ENCODE data around the gene MSL1. TPM values are rescaled to one million over a fixed set of nuclear protein-coding genes. Genes with fewer than 3 reads are reported as not detected.
A peak's percentile ranks its signal among the peaks of the same experiment; 100 is the strongest.

MSL1 gene
- total and polyA plus RNA-seq, 12 donors = 47.8 to 143 (median 72.1) TPM

DNA sequence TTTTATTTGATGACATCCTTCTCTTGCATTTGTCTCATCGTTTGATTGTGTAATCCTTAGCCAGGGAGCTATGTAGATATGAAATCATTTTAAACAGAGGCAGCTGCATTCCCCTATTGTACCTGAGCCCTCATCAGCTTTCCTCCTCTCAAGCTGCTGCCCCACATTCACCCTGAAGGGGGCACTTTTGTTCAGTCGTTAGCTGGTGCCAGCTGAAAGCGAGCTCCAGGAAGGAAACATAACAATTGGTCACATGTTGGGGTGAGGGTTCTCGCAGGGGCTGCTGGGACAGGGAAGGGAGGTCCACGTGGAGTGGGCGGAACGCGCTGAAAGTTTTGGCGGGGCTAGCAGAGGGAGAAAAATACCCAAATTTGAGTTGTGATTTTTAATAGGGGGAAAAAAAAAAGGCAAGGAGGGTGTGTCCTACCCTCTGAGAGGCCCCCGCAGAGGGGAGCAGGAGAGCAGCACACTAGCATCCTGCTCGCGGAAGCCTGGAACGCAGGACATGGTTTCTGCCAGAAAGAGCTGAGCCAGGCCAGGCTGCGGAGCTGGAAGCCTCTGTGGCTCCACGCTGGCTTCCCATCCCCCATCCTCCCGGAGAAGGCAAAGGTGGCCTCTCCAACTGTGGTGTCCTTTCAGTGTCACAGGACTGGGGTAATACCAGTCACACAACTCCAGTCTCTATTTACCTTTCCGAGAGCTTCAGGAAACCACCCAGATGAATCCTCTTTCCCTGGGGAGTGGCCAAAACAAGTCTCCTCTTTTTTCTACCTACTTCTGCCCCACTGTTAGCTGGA, 8.5 kb upstream of the MSL1 start:
- intact Hi-C loops (cut with DNase I) = no loop called here
- H3K4me1 ChIP-seq (replicated peaks in 1 of 2) = peaks cover 45 to 57% of the 10 kb centered on the region in 2 donors
- no peaks in the 10 kb centered on the region for H3K36me3 ChIP-seq (replicated peaks in 1 of 2)
- TF ChIP-seq, protein P1, sequence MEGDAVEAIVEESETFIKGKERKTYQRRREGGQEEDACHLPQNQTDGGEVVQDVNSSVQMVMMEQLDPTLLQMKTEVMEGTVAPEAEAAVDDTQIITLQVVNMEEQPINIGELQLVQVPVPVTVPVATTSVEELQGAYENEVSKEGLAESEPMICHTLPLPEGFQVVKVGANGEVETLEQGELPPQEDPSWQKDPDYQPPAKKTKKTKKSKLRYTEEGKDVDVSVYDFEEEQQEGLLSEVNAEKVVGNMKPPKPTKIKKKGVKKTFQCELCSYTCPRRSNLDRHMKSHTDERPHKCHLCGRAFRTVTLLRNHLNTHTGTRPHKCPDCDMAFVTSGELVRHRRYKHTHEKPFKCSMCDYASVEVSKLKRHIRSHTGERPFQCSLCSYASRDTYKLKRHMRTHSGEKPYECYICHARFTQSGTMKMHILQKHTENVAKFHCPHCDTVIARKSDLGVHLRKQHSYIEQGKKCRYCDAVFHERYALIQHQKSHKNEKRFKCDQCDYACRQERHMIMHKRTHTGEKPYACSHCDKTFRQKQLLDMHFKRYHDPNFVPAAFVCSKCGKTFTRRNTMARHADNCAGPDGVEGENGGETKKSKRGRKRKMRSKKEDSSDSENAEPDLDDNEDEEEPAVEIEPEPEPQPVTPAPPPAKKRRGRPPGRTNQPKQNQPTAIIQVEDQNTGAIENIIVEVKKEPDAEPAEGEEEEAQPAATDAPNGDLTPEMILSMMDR (IDR thresholded peaks at IDR 0.05) = peak; percentile 65 to 98 (median 95)
- peak in 1 of 2 donors; percentile 58 for TF ChIP-seq POLR2A (IDR thresholded peaks at IDR 0.05)
- no peaks in the 10 kb centered on the region for H3K27me3 ChIP-seq
- peak overlapping the region; percentile 49 to 96 (median 94) for H3K27ac ChIP-seq
- peak overlapping the region in 1 of 4 donors; percentile 38 for H3K4me3 ChIP-seq
- WGBS, 4 donors = 0 to 1% (median 0%) methylated on average over 13 to 17 of the region's 17 CpGs
- peak; percentile 93 to 98 (median 96) for DNase-seq
- no peaks in the 10 kb centered on the region for H3K9me3 ChIP-seq (replicated peaks in 1 of 3)

DNA sequence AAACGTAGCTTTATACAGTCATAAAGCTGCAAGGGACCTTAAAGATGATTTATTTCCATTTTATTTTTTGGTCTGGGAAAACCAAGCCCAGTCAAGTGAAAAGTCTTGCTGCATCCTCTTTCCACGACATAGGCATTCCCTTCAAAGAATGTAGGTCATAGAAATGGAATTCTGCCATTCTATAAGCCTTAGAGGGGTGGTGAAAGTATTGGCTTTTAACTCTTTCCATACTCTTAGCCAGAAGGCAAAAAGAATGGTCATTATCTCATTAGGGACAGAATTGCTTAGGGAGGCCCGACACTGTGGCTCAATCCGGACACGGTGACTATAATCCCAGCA, 7.9 kb upstream of the MSL1 start:
- Histone ChIP-seq H3K27me3 (no peaks in the 10 kb centered on the region), H3K4me3 (peak overlapping the region in 1 of 4 donors; percentile 38), H3K36me3 (replicated peaks in 1 of 2) (no peaks in the 10 kb centered on the region), H3K27ac (peak overlapping the region in 4 of 5 donors; percentile 49 to 96 (median 94)), H3K9me3 (replicated peaks in 1 of 3) (no peaks in the 10 kb centered on the region), H3K4me1 (replicated peaks in 1 of 2) (peaks cover 39 to 52% of the 10 kb centered on the region in 2 donors)
- TF ChIP-seq POLR2A (IDR thresholded peaks at IDR 0.05) = no peak
- TF ChIP-seq, protein P1 (IDR thresholded peaks at IDR 0.05) = no peak
- no peak for DNase-seq
- 33 to 49% (median 40%) methylated on average over 5 of the region's 5 CpGs for WGBS, 4 donors
- intact Hi-C loops (cut with DNase I) = no loop called here

DNA sequence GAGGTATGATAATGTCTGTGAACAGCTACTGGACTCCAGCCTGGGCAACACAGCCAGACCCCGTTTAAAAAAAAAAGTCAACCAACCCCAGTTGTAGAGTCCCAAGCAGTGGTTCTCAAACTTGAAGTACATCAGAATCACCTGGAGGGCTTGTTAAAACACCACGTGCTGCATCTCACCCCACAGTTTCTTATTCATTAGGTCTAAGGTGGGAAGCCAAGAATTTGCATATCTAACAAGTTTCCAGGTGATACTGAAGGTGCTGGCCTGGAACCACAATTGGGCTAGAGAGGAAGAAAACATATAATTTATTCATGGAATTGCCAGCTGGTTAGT, 6.7 kb upstream of the MSL1 start:
- no peak for DNase-seq
- no peak overlapping the region for H3K4me3 ChIP-seq
- H3K4me1 ChIP-seq (replicated peaks in 1 of 2) = peaks cover 30 to 40% of the 10 kb centered on the region in 2 donors
- no peak overlapping the region for H3K27ac ChIP-seq
- TF ChIP-seq POLR2A (IDR thresholded peaks at IDR 0.05) = no peak
- TF ChIP-seq, protein P1 (IDR thresholded peaks at IDR 0.05) = no peak
- intact Hi-C loops (cut with DNase I) = loop anchor here in 1 of 2 donors (5.0 kb wide), 1 partner anchor 52 kb away; no protein-coding TSS in a partner anchor
- WGBS, 4 donors = 61 to 72% (median 70%) methylated on average over 2 of the region's 2 CpGs
- H3K9me3 ChIP-seq (replicated peaks in 1 of 3) = no peaks in the 10 kb centered on the region
- no peaks in the 10 kb centered on the region for H3K36me3 ChIP-seq (replicated peaks in 1 of 2)
- H3K27me3 ChIP-seq = no peaks in the 10 kb centered on the region

- intact Hi-C loops (cut with DNase I) = loop anchor here in 1 of 2 donors (5.0 kb wide), 1 partner anchor 45 kb away; no protein-coding TSS in a partner anchor
- no peaks in the 10 kb centered on the region for H3K27me3 ChIP-seq
- no peaks in the 10 kb centered on the region for H3K9me3 ChIP-seq (replicated peaks in 1 of 3)
- DNase-seq = peak in 6 of 7 donors; percentile 46 to 68 (median 62)
- H3K4me3 ChIP-seq = peak overlapping the region; percentile 70 to 99 (median 92)
- WGBS, 4 donors = 0 to 1% (median 1%) methylated on average over 23 to 87 of the region's 97 CpGs; no CpG with 5 or more reads in 1 of the 4 donors
- peaks cover 19 to 33% of the 10 kb centered on the region in 2 donors for H3K4me1 ChIP-seq (replicated peaks in 1 of 2)
- H3K27ac ChIP-seq = peak overlapping the region; percentile 76 to 97 (median 93)
- peaks cover 0 to 19% of the 10 kb centered on the region in 2 donors for H3K36me3 ChIP-seq (replicated peaks in 1 of 2)
- peak in 1 of 2 donors; percentile 27 for TF ChIP-seq POLR2A (IDR thresholded peaks at IDR 0.05)
- TF ChIP-seq, protein P1 (IDR thresholded peaks at IDR 0.05) = peak in 1 of 6 experiments; percentile 2
These were observed 596 bp downstream of the MSL1 start for GRCh38 chr17:40122136-40122998.
